ENCODE measurements around the gene CTDP1. TPM values are rescaled to one million over a fixed set of nuclear protein-coding genes. Genes with fewer than 3 reads are reported as not detected.
"Not testable (repeated sequence)": the region's sequence is repeated elsewhere in the genome, so short reads cannot be mapped to it uniquely, and the experiment has no call there.

The CTDP1 gene
- total RNA-seq, 1 donor from 2014 or later: 10.7 TPM

DNA sequence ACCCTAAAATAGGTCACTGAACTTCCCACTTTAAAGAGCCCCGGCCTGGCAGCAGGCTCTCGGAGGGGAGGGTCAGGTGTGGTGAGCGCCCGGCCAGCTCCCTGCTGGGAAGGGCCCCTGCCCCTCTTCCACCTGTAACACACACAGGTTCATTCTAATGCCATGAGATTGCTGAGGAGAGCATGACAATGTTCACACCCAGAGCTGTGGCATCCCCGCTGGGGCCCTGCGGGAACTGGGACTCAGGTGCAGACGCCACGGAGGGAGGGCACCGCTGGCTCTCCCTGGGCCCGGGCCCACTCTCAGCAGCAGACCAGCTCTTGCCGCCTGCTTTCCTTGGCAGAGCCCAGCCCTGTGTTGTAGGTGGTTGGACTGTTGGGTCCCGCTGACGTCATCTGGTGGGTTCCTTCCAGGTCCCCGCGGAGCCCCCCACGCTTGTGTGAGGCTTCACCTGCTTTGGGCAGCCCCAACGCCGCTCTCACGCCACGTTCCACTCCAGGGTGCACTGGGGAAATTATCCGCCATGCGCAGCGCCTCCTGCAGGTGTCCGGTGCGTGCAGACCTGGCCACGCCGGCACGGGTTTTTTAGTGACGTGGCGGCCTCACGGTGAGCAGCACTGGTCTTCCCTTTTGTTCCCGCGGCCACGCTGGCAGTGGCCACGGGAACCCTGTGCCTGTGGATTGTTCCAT is 67.7 kb downstream of the CTDP1 start:
- no peak for ATAC-seq

DNA sequence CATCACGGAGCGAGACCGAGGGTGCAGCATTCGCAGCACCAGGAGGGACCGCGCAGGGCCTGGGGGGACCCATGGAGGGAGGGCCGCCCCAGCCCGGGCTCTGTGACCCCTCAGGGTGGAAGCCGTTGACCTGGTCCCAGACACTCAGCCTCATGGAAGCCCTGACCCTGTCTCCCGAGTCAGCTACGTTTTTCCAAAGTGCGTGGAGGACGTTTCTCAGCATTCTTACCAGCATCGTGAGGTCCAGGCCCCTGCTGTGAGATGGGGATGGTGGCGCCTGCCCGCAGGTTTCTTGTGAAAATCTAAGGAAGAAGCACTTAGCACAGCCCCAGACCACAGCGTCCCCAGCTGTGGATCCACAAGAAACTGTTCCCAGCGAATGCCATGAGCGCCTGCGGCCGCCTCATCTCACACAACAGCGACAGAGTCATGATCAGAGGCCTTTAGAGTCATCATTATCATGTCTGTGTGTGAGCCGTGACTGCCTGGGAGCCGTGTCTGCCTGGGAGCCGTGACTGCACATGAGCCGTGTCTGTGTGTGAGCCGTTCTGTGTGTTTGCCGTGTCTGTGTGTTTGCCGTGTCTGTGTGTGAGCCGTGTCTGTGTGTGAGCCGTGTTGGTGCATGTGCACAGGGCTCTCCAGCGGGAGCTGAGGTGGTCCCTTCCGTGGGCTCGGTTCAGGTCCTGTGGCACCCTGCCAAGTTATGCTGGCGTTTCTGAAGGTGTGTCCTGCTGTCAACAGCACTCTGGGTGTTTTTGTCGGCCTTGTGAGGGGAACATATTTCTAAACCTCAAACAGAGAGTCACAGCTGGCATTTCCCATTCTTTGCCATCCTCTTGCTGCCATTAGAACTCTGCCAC is 68.9 kb downstream of the CTDP1 start:
- ATAC-seq: no peak

- ATAC-seq: peak; percentile 27
These were observed 69.9 kb downstream of the CTDP1 start for GRCh38 chr18:79749251-79750191.

- peak; percentile 60 for ATAC-seq
These were observed 71.5 kb downstream of the CTDP1 start for GRCh38 chr18:79750980-79751571.

DNA sequence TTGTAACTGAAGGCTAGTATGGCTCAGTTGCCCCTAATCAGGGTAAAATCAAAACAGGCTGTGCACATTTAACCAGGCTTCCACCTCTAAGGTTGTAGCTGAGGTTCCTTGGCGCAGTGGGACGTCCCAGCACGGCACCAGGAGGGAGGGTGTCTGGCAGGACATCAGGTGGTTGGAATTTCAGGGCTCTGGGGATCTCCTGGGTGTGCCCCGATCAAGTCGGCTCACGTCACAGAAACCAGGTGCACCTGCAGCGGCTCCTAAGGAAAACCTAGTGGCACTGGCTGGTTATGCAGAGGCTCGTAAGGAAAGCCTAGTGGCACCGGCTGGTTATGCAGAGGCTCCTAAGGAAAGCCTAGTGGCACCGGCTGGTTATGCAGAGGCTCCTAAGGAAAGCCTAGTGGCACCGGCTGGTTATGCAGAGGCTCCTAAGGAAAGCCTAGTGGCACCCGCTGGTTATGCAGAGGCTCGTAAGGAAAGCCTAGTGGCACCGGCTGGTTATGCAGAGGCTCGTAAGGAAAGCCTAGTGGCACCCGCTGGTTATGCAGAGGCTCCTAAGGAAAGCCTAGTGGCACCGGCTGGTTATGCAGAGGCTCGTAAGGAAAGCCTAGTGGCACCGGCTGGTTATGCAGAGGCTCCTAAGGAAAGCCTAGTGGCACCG is 72.4 kb downstream of the CTDP1 start:
- ATAC-seq: peak; percentile 63

- ATAC-seq: not testable (repeated sequence)
These were observed 73.3 kb downstream of the CTDP1 start for GRCh38 chr18:79752946-79753345.

- no peak for ATAC-seq
These were observed 73.8 kb downstream of the CTDP1 start for GRCh38 chr18:79753391-79753851.

DNA sequence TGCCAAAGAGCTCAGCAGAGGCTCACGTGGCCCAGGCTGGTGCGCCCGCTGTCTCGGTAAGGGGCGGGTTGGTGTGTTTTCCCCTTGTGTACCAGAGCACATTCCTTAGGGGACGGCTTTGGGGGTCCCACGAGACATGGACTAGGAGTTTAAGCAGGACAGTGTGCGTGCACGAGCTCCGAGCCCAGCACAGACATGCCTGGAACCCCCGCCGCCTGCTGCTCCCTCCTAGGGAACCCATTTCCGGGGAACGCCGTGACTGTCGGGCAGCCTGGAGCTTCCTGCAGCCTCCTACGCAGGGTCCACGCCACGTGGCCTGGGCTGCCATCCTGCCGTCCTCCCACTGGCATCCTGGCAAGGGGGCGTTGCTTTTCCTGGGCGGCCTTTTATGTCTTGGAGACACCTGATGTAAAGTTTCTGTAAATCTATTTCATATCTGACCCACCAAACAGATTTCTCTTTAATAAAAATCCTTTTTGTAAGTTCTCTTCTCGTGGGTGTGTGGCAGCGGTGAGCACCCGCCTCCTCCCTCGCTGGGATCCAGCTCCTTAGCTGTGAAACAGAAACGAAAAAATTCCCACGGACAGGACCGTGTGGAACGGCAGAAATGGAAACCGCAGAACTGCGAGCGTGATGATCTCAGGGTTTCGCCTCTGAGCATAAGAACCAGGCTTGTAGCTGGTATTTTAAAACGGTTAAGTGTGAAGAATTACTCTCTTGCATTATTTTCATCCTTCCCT is 74.6 kb downstream of the CTDP1 start:
- no peak for ATAC-seq

DNA sequence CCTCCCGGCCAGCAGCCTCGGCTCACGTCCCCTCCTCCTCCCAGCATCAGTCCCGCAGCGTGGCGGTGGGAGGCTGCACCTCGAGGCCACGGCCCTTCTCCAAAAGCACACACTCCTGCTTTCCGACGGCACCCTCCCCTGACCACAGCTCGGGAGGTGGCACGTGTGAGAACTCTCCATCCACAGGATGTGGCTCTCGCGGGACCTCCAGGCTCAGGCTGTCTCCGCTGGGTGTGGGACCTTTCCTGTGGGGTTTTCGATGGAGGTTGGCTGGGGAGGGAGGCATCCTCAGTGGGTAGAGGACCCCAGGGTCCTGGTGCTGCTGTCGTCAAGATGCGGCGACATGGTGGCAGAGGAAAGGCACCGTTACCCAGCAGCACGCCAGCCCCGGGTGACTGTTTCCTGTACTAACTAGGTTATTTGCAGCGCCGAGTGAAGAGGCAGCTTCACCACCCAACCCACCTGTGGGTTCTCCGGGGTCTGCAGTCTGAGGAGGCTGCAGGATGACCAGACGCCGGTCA is 75.3 kb downstream of the CTDP1 start:
- ATAC-seq: no peak

DNA sequence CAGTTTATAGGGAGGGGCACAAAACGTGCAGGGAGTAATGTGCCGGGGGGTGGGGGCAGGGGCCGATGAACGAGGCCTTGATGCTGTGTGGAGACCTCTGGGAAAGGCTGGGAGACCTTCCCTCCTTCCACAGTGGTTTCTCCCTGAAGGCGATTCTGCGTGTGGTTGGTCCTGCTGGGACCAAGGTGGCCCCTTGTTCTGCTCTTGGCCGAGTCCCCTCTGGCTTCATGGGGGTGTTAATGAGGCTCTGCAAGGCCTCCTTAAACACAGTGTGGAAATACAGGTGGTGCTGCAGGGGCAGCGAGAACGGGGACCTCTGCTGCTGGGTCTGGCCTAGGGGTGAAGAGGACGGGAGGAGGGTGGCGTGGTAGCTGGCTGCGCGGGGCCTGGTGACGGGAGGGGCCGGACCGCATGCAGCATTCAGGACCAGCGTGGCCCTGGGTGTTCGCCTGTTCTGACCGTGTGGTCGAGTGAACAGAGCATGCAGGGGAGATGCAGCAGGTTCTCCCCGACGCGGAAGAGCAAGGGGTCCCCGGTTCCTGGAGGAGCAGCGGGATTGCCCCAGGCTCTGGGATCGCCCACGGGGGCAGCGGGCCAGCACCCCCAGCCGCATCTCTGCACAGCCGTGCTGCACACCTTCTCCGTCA is 76.0 kb downstream of the CTDP1 start:
- ATAC-seq: no peak

DNA sequence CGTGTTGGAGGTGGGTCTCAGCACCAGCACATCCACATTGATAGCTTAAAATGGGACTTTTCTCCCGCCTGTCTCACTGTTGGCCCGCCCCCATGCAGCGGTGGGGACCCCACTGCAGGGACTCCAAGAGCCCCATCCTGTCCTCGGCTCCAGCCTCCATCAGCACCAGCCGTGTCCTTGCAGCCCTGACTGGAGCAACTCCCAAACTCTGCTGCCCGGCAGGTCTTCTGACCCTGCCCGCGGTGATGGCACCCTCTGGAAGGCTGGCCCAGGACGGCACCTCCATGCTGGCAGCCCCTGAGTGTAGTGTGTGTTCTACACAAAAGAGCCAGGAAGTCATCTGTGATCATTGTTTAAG is 76.5 kb downstream of the CTDP1 start:
- ATAC-seq: no peak

GRCh38 chr18:79756826-79757225 is 77.2 kb downstream of the CTDP1 start:
- no peak for ATAC-seq

- no peak for ATAC-seq
These were observed 80.7 kb downstream of the CTDP1 start for GRCh38 chr18:79760348-79760747.

DNA sequence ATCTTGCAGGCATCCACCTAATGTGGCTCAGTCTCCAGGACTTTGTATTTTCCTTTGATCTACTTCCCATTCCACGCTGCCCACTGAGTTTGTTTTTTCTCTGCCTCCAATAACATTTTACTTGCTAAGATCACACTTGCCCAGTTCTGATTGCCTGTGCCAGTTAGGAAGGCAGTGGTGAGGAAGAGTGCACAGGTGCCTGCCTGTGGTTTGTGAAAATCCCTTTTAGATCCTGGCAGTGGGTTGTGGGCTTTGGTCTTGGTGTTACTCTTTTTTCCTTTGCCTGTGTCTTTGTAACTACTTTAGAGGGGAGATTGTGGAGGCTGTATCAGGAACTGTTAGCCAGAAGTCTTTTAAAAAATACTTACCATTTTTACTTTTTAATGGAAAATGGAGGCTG is 81.3 kb downstream of the CTDP1 start:
- no peak for ATAC-seq

DNA sequence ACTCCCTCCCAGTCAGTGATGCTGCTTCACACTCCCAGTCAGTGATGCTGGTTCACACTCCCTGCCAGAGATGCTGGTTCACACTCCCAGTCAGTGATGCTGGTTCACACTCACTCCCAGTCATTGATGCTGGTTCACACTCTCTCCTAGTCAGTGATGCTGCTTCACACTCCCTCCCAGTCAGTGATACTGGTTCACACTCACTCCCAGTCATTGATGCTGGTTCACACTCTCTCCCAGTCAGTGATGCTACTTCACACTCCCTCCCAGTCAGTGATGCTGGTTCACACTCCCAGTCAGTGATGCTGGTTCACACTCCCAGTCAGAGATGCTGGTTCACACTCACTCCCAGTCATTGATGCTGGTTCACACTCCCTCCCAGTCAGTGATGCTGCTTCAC is 83.8 kb downstream of the CTDP1 start:
- no peak for ATAC-seq

GRCh38 chr18:79764131-79764530 is 84.5 kb downstream of the CTDP1 start:
- no peak for ATAC-seq

- no peak for ATAC-seq
These were observed 86.1 kb downstream of the CTDP1 start for GRCh38 chr18:79765491-79766245.

GRCh38 chr18:79766308-79766707 is 86.7 kb downstream of the CTDP1 start:
- ATAC-seq: no peak

DNA sequence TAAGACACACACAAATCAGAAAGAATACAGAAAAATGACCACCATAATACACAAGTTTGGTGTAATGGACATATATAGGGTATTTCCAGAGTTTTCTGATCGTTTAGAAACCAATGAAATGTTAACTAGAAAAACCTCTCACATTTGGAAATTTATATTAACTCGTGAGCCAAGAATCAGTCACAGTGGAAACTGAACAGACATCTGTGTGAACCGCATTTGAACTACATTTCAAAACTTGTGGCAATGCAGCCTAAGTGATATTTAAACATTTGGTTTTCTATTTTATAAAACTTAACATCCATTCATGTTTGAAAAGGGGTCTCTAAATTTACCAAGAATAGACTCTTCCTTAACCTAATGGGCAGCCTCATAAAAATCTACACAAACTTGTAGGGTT is 89.1 kb downstream of the CTDP1 start:
- ATAC-seq: no peak
